Esophagus (tissue), 2 donors: ENCODE results near the gene C19orf33. TPM values are rescaled to one million over a fixed set of nuclear protein-coding genes. Genes with fewer than 3 reads are reported as not detected.
"Not testable (repeated sequence)": the region's sequence is repeated elsewhere in the genome, so short reads cannot be mapped to it uniquely, and the experiment has no call there.

Experiments
- H3K27ac ChIP-seq, 2 donors: one replicate each; pipeline ENCODE4 v1.5.1; 2013; ENCODE audit warnings: low read depth in 2 of 2, mild to moderate bottlenecking in 2 of 2, inconsistent platforms in 1 of 2, low read length in 1 of 2, moderate library complexity in 1 of 2
- H3K27me3 ChIP-seq, 2 donors: one replicate each; pipeline ENCODE4 v1.6.1; 2013; ENCODE audit warnings: low read length in 2 of 2, control low read depth in 1 of 2, mild to moderate bottlenecking in 1 of 2; ENCODE audit not compliant: insufficient read depth in 2 of 2, control insufficient read depth in 1 of 2
- H3K36me3 ChIP-seq, 2 donors: one replicate each; pipeline ENCODE4 v1.6.1; 2013; ENCODE audit warnings: low read length in 1 of 2; ENCODE audit not compliant: control insufficient read depth in 2 of 2, insufficient read depth in 2 of 2
- H3K4me1 ChIP-seq, 2 donors: one replicate each; pipeline ENCODE4 v1.6.1; 2013; ENCODE audit warnings: low read length in 1 of 2; ENCODE audit not compliant: control insufficient read depth in 2 of 2, insufficient read depth in 2 of 2
- H3K4me3 ChIP-seq, 2 donors: one replicate each; pipeline ENCODE4 v1.5.1; 2013; ENCODE audit warnings: low read length in 2 of 2, mild to moderate bottlenecking in 2 of 2, low read depth in 1 of 2, moderate library complexity in 1 of 2
- H3K9me3 ChIP-seq, 2 donors: one replicate each; pipeline ENCODE4 v1.6.1; 2013; ENCODE audit warnings: mild to moderate bottlenecking in 2 of 2, low read depth in 1 of 2, low read length in 1 of 2, moderate library complexity in 1 of 2; ENCODE audit not compliant: control insufficient read depth in 2 of 2, insufficient read depth in 1 of 2
- WGBS, 2 donors: extraction: QIAGEN DNeasy Blood & Tissue Kit; methylation state at CpG; one replicate each; pipeline ENCODE4 v1.1.7; 2013; 5-methylcytosine and 5-hydroxymethylcytosine counted together
- polyA plus RNA-seq, 2 donors: library from polyadenylated mRNA; stranded (reverse); fragments of 200-250 nt; gene quantifications; one replicate each; pipeline ENCODE4 v1.2.3, GENCODE V29; 2013
- donor health status: healthy with polysubstance abuse.
- donor health status: Bipolar disorder and iron deficiency.

The C19orf33 gene
- polyA plus RNA-seq, 2 donors, result 826 to 1,919 TPM

DNA sequence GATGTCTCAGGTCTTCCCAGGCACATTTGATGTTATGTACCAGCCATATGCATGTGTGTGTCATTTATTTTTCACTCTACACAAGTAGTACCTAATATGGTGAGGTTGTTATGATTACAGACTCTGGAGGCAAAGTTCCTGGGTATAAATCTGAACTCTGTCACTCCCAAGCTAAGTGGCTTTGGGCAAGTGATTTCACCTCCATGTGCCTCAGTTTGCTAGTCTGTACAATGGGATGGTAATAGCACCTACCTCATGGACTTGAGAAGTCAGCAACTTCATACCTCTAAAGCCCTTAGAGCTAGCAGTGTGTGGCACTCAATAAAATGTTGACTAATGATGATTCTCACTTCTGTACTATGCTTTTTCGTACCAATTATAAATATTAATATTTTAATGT is 27.7 kb downstream of the C19orf33 start:
- Histone ChIP-seq H3K27me3 (no peaks in the 10 kb centered on the region), H3K4me1 (no peaks in the 10 kb centered on the region), H3K4me3 (no peak overlapping the region), H3K27ac (no peak overlapping the region), H3K36me3 (peaks cover 5 to 18% of the 10 kb centered on the region in 2 donors), H3K9me3 (no peaks in the 10 kb centered on the region)
- WGBS, 2 donors, result 83 to 93% methylated on average over 1 of the region's 1 CpG

DNA sequence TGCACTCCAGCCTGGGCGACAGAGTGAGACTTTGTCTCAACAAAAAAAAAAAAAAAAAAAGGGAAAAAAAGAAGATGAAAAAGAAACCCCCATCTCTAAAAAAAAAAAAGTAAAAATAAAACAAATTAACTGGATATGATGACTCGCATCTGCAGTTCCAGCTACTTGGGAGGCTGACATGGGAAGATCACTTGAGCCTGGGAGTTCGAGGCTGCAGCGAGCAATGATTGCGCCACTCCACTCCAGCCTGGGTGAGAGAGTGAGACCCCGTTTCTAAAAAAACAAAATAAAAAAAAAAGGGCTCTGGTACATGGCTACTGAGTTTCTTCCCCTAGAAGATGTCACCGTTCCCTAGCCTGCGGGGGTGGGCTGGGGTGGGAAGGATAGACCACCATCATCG is 29.2 kb downstream of the C19orf33 start:
- no peaks in the 10 kb centered on the region for H3K27me3 ChIP-seq
- no peaks in the 10 kb centered on the region for H3K9me3 ChIP-seq
- H3K36me3 ChIP-seq, result peaks cover 0 to 2% of the 10 kb centered on the region in 2 donors
- WGBS, 2 donors, result 88 to 90% methylated on average over 9 of the region's 9 CpGs
- no peak overlapping the region for H3K27ac ChIP-seq
- no peak overlapping the region for H3K4me3 ChIP-seq
- H3K4me1 ChIP-seq, result peaks cover 0 to 5% of the 10 kb centered on the region in 2 donors

DNA sequence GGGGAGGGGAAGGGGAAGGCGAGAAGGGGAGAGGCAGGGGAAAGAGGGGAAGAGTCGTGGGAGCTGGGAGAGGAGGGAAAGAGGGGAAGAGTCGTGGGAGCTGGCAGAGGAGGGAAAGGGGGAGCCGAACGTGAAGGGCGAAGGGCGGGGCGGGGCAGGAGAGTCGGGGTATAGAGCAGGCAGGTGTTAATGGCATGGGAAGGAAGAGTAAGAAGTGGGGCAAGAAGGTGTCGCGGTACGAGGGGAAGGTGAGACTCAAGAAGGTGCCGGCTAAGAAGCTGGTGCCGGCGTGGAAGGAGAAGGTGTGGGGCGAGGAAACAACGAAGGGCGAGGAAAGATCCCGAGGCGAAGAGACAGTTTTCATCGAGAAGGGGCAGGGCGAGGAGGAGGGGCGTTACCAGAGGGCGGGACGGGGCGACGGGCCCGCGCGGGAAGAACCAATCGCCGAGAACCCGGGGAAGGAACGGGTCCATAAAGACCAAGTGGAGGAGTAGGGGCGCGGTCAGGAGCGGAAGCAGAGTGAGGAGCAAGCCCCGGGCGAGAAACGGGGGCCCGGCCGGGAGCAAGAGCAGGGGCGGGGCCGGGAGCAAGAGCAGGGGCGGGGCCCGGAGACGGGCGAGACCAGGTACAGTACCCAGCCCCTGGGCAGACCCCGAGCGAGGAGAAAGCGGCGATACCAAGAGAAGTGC is 32.0 kb downstream of the C19orf33 start:
- H3K27ac ChIP-seq, result peak overlapping the region; percentile 98 to 100
- H3K36me3 ChIP-seq, result peaks cover 0 to under 1% of the 10 kb centered on the region in 2 donors
- peak overlapping the region; percentile 59 to 83 for H3K4me3 ChIP-seq
- H3K27me3 ChIP-seq, result no peaks in the 10 kb centered on the region
- WGBS, 2 donors, result 0 to 1% methylated on average over 52 of the region's 52 CpGs
- H3K9me3 ChIP-seq, result no peaks in the 10 kb centered on the region
- H3K4me1 ChIP-seq, result peaks cover 0 to 5% of the 10 kb centered on the region in 2 donors

DNA sequence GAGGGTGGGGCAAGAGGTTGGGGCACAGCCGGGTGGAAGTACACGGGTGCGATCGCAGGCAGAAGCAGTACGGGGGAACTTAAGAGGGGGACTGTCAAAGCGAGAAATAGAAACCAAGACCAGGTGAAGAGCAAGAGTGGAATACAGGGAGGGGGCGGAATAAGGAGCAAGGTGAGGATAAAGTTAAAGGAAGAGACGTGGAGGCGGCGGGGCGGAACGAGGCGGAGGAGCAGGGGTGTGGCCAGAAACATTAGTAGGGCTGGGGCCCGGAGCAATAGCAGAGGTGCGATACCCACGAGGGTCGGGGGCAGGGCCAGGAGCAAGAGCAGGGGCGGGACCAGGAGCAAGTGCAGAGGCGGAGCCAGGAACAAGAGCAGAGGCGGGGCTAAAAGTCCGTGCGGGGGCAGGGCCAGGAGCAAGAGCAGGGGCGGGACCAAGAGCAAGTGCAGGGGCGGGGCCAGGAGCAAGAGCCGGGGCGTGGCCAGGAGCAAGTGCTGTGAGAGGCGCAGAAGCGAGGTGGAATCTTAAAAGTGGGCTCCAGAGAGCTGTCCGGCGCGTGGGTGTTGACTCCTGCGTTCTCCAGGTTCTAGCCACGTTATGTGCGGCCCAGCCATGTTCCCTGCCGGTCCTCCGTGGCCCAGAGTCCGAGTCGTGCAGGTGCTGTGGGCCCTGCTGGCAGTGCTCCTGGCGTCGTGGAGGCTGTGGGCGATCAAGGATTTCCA is 32.7 kb downstream of the C19orf33 start:
- Histone ChIP-seq H3K4me1 (peaks cover 0 to 5% of the 10 kb centered on the region in 2 donors), H3K27me3 (no peaks in the 10 kb centered on the region), H3K27ac (peak overlapping the region; percentile 98 to 100), H3K9me3 (no peaks in the 10 kb centered on the region), H3K4me3 (peak overlapping the region; percentile 59 to 83), H3K36me3 (peaks cover 0 to 3% of the 10 kb centered on the region in 2 donors)
- 2 to 4% methylated on average over 36 to 41 of the region's 41 CpGs for WGBS, 2 donors

DNA sequence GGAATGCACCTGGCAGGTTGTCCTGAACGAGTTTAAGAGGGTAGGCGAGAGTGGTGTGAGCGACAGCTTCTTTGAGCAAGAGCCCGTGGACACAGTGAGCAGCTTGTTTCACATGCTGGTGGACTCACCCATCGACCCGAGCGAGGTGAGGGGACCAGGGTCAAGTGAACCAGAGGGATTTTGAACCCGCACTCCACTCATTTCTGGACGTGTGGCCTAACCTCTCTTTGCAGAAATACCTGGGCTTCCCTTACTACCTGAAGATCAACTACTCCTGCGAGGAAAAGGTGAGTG is 33.3 kb downstream of the C19orf33 start:
- Histone ChIP-seq H3K4me3 (peak overlapping the region; percentile 34 to 59), H3K27ac (peak overlapping the region; percentile 67 to 98), H3K9me3 (no peaks in the 10 kb centered on the region), H3K27me3 (no peaks in the 10 kb centered on the region), H3K36me3 (peaks cover 0 to 3% of the 10 kb centered on the region in 2 donors), H3K4me1 (peaks cover 0 to 5% of the 10 kb centered on the region in 2 donors)
- WGBS, 2 donors, result 54 to 55% methylated on average over 10 of the region's 10 CpGs

DNA sequence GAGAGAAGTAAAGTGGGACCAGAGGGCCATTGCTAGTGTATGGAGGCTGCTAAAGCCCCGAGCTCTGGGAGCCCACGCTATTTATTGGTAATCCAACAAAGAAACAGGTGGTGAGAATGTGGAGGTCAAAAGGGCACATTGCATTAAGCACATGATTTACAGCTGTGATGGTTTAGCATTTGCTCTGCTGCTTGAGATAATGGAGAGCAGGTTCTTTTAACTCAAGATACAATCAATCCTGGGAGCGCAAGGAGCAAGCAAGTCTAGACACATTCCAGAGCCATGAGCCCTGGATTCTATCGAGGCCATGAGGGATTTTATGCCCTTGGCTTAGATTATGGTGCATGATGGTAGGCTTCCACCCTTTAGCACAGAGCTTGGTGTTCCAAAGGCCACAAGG is 35.0 kb downstream of the C19orf33 start:
- not testable (repeated sequence) for H3K27me3 ChIP-seq, H3K4me3 ChIP-seq

DNA sequence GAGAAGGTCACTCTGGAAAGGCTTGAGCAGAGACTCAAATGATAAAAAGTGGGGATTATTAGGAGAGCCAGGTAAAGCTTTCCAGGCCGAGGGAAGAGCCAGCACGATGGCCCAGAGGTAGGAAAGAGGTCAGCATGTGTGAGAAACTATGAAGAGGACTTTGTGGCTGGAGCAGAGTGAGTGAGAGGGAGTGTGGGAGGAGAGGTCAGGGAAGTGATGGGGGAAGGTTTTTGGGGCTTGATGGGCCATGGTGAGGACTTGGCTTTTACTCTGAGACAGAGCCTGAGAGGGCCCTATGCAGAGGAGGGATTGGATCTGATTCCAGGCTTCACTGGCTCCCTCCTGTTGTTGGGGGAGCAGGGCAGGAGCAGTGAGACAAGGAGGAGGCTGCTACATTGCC is 36.9 kb downstream of the C19orf33 start:
- peaks cover 0 to 5% of the 10 kb centered on the region in 2 donors for H3K4me1 ChIP-seq
- H3K4me3 ChIP-seq, result no peak overlapping the region
- WGBS, 2 donors, result 91 to 93% methylated on average over 2 of the region's 2 CpGs
- H3K36me3 ChIP-seq, result peaks cover 0 to 4% of the 10 kb centered on the region in 2 donors
- no peaks in the 10 kb centered on the region for H3K27me3 ChIP-seq
- no peaks in the 10 kb centered on the region for H3K9me3 ChIP-seq
- no peak overlapping the region for H3K27ac ChIP-seq

More for the DNA sequence above, 35.0 kb downstream of the C19orf33 start:
- not testable (repeated sequence) for H3K9me3 ChIP-seq, H3K36me3 ChIP-seq, H3K27ac ChIP-seq, H3K4me1 ChIP-seq
- 49 to 54% methylated on average over 4 of the region's 4 CpGs for WGBS, 2 donors

DNA sequence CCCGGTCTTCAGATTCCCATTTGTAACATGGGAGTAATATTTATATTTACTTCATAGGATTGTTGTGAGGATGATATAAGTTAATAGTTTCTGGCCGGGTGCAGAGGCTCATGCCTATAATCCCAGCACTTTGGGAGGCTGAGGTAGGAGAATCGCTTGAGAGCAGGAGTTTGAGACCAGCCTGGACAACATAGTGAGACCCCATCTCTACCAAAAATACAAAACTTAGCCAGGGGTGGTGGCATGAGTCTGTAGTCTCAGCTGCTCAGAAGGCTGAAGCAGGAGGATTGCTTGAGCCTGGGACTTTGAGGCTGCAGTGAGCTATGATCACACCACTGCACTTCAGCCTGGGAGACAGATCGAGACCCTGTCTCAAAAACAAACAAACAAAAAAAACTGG is 42.8 kb downstream of the C19orf33 start:
- Histone ChIP-seq H3K27ac (no peak overlapping the region), H3K4me1 (no peaks in the 10 kb centered on the region), H3K4me3 (no peak overlapping the region), H3K27me3 (no peaks in the 10 kb centered on the region), H3K9me3 (no peaks in the 10 kb centered on the region), H3K36me3 (peaks cover 0 to 2% of the 10 kb centered on the region in 2 donors)
- WGBS, 2 donors, result 77 to 83% methylated on average over 4 of the region's 4 CpGs

DNA sequence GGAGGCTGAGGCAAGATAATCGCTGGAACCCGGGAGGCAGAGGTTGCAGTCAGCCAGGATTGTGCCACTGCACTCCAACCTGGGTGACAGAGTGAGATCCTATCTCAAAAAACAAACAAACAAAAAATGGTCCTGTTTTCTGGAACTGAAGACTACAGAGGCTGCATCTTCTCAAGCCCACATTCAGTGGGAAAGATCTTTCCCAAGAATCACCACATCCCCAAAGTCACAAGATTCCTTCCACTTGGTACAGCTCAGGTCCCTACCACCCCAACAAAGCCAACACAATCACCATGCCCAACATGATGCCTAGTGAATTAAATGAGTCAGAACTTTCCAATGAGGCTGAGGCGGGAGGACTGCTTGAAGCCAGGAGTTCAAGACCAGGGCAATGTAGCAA is 46.8 kb downstream of the C19orf33 start:
- H3K36me3 ChIP-seq, result no peaks in the 10 kb centered on the region
- H3K27ac ChIP-seq, result no peak overlapping the region
- H3K4me3 ChIP-seq, result no peak overlapping the region
- H3K27me3 ChIP-seq, result no peaks in the 10 kb centered on the region
- H3K4me1 ChIP-seq, result no peaks in the 10 kb centered on the region
- WGBS, 2 donors, result 77 to 79% methylated on average over 3 of the region's 3 CpGs
- no peaks in the 10 kb centered on the region for H3K9me3 ChIP-seq
